HG03064 (cell line): ENCODE measurements around the gene PACS2.

Source experiments
- ATAC-seq: cut with Tn5 transposase; IDR thresholded peaks from one replicate; pipeline ENCODE4 v1.9.1; 2021; ENCODE audit warnings: low read depth; ENCODE audit not compliant: unreplicated experiment

Gene PACS2

GRCh38 chr14:105366386-105367074 lies 52.0 kb downstream of the PACS2 start:
- ATAC-seq, result no peak

GRCh38 chr14:105367116-105368031 lies 52.8 kb downstream of the PACS2 start:
- no peak for ATAC-seq

GRCh38 chr14:105368032-105368417 lies 53.5 kb downstream of the PACS2 start:
- ATAC-seq, result no peak

GRCh38 chr14:105368426-105368825 lies 53.9 kb downstream of the PACS2 start:
- ATAC-seq, result no peak

- ATAC-seq, result no peak
These were observed 54.5 kb downstream of the PACS2 start for GRCh38 chr14:105368910-105369652.

- no peak for ATAC-seq
These were observed 55.1 kb downstream of the PACS2 start for GRCh38 chr14:105369653-105370040.

- ATAC-seq, result no peak
These were observed 59.8 kb downstream of the PACS2 start for GRCh38 chr14:105374389-105374788.

- ATAC-seq, result no peak
These were observed 61.1 kb downstream of the PACS2 start for GRCh38 chr14:105375635-105376057.

- ATAC-seq, result no peak
These were observed 62.2 kb downstream of the PACS2 start for GRCh38 chr14:105376521-105377440.

- no peak for ATAC-seq
These were observed 63.1 kb downstream of the PACS2 start for GRCh38 chr14:105377555-105378182.

GRCh38 chr14:105378199-105378598 lies 63.7 kb downstream of the PACS2 start:
- ATAC-seq, result no peak

GRCh38 chr14:105378873-105379685 lies 64.5 kb downstream of the PACS2 start:
- no peak for ATAC-seq

- no peak for ATAC-seq
These were observed 65.4 kb downstream of the PACS2 start for GRCh38 chr14:105379946-105380345.

- ATAC-seq, result no peak
These were observed 66.2 kb downstream of the PACS2 start for GRCh38 chr14:105380756-105381155.

GRCh38 chr14:105381446-105382342 lies 67.1 kb downstream of the PACS2 start:
- ATAC-seq, result no peak

- ATAC-seq, result no peak
These were observed 68.0 kb downstream of the PACS2 start for GRCh38 chr14:105382343-105383082.

- ATAC-seq, result no peak
These were observed 68.7 kb downstream of the PACS2 start for GRCh38 chr14:105383083-105383730.
